GM18861 (cell line): Measurements from ENCODE around the gene COLGALT1.
"Not testable (repeated sequence)": the region's sequence is repeated elsewhere in the genome, so short reads cannot be mapped to it uniquely, and the experiment has no call there.

Experiments used
- ATAC-seq: cut with Tn5 transposase; IDR thresholded peaks from one replicate; pipeline ENCODE4 v1.9.1; 2021; ENCODE audit not compliant: unreplicated experiment

The COLGALT1 gene

GRCh38 chr19:17594296-17594695, 38.8 kb downstream of the COLGALT1 start:
- ATAC-seq: not testable (repeated sequence)

- ATAC-seq: not testable (repeated sequence)
Observed at GRCh38 chr19:17598063-17598462, 42.6 kb downstream of the COLGALT1 start.

GRCh38 chr19:17598953-17599352, 43.5 kb downstream of the COLGALT1 start:
- no peak for ATAC-seq

- no peak for ATAC-seq
Observed at GRCh38 chr19:17599780-17600179, 44.3 kb downstream of the COLGALT1 start.

- no peak for ATAC-seq
Observed at GRCh38 chr19:17601683-17602082, 46.2 kb downstream of the COLGALT1 start.

DNA sequence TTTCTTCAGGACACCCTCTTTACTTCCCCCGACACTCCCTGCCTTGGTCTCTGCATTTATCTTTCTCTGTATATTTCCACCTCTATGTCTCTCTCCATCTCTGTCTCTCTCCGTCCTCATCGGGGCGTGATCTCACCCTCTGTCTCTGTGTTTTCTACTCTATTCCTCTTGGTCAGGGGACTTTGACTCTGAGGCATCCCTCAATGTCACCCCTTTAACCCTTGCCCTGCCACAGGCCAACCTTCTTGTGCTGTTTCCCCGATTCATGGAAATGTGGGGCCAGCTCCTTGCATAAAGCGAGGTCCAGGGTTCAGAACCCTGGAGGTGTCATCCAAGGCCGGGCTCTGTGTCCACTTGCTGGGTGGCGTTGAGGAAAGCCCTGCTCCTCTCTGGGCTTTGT, 46.8 kb downstream of the COLGALT1 start:
- ATAC-seq: no peak

GRCh38 chr19:17602872-17603510, 47.5 kb downstream of the COLGALT1 start:
- ATAC-seq: no peak

DNA sequence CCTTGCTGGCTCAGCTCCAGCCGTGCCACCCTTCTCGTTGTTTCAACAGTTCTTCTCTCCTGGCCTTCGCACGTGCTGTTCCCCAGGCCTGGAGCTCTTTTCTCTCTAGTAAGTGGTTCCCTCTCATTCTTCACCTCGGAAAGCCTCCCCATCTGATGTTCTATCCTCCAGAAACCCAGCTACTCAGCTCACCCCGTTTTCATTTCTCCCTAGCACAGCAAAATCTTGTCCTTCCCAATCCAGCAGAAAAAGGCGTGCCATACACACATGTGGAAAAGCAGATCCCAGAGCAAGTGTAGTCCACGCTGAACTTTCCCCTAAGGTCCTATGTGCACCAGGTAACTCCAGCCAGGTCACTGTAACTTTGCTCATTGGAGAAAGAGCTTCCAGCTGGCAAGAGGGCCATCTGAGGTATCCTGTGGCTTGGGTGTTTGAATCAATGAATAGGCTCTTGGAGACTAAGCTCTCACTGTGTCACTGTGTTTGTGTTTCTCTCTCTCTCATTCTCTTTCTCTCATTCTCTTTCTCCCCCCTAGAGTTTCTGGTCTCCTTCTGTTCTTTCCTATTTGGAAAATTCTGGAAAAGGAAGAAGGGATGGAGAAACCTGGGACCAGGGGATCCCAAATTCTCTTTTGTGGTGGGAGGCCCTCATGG, 49.0 kb downstream of the COLGALT1 start:
- no peak for ATAC-seq

DNA sequence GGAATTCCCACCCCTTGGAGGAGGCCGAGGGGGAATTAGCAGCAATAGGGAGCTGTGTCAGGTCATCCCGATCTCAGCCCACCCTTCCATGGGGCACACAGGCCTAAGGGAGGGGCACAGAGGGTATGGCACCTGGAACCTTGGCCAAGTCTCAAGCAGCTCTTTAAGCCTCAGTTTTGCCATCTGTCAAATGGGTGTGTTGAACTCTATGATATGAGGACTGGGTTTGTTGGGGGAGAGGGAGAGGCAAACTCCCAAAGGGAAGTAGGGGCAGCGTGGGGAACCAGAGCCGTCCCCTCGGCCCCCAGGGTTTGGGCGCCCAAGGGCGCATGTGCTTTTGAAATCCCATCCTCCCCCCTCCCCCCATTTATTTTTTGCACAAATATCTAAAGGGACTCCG, 49.7 kb downstream of the COLGALT1 start:
- ATAC-seq: no peak

GRCh38 chr19:17605761-17606589, 50.5 kb downstream of the COLGALT1 start:
- ATAC-seq: peak; percentile 64

DNA sequence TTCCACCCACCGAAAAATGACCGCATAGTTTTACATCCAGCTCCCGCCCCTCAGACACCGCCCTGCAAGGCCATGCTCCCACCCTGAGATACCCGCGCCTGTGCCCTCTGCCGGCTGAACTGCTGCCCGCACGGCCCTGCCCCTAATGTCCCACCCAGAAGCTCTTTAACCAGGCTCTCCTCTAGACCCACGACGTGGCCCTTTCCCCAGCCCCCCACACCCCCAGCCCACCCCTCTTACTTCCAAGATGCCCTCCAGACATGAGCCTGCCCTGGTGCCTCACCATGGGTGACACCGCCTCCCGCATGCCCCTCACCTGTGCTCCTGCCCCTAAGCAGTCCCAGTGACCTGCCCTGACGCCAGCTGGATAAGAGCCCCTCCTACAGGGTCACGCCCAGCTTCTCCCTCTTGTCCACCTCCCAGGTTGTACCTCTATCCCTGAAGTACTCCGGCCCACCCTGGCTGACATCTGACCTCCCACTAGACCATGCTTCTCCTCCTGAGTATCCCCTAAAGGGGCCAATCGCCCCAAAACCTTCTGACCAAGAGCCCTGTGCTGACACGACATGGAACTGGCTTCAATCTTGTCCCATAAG, 51.2 kb downstream of the COLGALT1 start:
- no peak for ATAC-seq

DNA sequence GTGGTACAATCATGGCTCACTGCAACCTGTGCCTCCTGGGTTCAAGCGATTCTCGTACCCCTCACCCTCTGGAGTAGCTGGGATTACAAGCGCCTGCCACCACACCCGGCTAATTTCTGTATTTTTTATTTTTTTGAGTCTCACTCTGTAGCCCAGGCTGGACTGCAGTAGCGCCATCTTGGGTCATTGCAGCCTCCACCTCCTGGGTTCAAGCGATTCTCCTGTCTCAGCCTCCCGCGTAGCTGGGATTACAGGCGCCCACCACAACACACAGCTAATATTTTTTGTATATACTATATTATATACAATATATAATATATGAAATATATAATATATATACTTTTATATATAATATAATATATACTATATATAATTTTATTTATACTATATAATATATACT, 52.5 kb downstream of the COLGALT1 start:
- ATAC-seq: no peak

GRCh38 chr19:17610384-17610783, 54.9 kb downstream of the COLGALT1 start:
- ATAC-seq: no peak

GRCh38 chr19:17611462-17612244, 56.2 kb downstream of the COLGALT1 start:
- ATAC-seq: no peak

GRCh38 chr19:17614476-17614875, 59.0 kb downstream of the COLGALT1 start:
- no peak for ATAC-seq

DNA sequence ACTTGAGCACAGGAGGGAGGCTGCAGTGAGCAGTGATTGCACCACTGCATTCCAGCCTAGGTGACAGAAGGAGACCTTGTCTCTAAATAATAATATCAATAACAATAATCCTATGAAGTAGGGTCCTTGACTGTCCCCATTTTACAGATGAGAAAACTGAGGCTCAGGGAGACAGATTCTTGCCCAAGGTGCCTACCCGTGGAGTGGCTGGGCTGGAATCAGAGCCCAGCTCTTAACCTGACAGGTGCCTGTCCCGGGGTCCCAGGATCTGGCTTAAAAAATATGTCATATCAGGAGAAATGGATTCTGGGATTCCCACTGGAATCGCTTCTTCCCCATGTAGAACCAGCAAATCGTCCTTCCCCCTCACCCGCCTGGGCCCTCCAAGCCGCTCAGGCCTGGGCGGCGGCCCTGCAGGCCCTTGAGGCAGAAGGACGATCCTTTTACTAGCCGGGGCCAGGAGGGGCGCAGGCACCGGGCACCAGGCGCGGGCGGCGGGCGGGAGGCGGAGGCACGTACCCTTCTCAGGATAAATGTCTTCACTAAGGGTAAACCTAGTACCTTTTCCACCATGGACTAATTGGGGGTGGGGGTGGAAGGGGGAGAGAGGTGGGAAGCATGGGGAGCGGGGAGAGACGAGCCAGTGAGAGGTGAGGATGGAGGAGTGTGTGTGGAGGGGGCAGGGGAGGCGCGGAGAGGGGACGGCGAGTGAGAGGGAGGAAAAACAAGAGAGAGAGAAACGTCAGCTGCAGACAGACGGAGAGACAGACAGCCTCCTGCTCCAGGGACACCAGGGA, 60.6 kb downstream of the COLGALT1 start:
- no peak for ATAC-seq

DNA sequence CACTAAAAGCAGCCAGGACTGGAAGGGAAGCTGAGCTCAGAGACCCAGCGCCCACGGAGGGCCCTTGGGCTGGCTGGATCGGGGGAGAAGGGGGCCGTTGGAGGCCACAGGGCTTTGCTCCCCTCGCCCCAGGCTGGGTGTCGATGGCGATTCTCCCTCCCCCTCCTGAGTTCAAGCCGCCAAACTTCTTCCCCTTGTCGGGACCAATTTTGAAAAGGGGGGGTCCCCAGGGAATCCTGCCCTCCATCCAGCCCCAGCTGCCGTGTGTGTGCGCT, 61.2 kb downstream of the COLGALT1 start:
- ATAC-seq: no peak

DNA sequence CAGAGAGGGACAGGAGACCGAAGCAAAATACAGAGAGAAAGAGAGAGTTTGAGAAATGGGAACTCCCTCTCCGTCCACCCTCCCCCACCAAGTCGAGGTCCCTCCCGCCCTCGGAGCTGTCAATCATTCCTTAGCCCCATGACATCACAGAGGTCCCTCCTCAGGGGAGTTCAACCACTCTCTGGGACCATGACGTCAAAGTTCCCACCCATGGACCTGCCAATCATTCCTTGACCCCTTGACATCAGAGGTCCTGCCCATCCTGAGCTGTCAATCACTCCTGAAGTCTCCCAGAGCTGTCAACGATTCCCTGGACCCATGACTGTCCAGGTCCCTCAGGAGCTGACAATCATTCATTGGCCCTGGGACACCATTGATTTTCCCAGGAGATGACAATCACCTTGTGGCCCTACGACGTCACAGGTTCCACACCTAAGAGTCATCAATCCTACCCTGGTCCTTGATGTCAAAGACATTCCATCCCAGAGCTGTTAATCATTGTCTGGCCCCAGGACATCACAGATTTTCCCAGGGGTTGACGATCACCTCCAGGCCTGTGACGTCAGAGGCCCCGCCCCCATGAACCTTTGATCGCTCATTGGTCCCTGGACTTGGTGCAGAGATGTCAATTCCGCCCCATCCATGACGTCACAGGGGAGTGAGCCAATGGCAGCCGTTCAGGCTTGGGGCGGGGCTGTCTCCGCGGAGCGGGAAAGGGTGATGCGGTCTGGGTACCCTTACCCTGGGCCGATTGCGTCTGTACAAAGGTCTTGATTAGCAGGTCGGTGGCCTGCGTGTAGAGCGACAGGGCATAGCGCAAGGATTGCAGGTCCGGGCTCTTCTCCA, 61.7 kb downstream of the COLGALT1 start:
- no peak for ATAC-seq

DNA sequence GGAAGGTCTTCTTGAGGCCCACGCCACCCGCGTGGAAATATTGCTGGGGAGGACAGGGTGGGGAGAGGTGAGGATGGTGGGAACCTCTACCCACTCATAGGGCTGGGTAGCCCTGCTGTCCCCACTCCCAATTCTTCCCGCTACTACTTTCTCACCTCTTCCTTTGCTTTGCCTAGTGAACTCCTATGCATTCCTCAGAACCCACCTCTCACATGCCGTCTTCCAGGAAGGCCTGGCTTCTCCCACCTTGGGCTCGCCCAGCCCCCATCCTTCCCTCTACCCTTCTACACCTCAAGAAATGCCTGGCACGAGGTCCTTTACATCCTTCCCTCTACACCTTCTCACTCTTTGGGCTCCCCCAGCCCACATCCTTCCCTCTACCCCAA, 62.4 kb downstream of the COLGALT1 start:
- ATAC-seq: no peak
